ENCODE results near the gene PER3.

DNA sequence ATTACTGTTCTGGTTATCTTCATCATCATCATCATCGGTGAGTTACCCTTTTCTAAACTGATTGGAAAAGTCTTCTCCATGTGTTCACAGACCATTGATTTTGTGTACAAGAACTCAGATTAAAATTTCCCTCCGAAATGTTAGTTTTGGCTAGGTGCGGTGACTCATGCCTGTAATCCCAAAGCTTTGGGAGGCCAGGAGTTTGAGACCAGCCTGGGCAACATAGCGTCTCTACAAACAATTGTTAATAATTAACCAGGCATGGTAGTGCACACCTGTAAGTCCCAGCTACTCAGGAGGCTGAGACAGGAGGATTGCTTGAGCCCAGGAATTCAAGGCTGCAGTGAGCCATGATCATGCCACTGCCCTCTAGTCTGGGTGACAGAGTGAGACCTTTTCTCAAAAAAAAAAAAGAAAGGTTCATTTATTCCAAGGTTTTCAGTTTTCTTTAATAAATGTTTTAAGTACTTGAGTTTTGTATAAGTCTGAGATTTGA, 5.9 kb upstream of the PER3 start:
- TF ChIP-seq, protein P1, sequence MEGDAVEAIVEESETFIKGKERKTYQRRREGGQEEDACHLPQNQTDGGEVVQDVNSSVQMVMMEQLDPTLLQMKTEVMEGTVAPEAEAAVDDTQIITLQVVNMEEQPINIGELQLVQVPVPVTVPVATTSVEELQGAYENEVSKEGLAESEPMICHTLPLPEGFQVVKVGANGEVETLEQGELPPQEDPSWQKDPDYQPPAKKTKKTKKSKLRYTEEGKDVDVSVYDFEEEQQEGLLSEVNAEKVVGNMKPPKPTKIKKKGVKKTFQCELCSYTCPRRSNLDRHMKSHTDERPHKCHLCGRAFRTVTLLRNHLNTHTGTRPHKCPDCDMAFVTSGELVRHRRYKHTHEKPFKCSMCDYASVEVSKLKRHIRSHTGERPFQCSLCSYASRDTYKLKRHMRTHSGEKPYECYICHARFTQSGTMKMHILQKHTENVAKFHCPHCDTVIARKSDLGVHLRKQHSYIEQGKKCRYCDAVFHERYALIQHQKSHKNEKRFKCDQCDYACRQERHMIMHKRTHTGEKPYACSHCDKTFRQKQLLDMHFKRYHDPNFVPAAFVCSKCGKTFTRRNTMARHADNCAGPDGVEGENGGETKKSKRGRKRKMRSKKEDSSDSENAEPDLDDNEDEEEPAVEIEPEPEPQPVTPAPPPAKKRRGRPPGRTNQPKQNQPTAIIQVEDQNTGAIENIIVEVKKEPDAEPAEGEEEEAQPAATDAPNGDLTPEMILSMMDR (IDR thresholded peaks at IDR 0.05): no peak
- TF ChIP-seq POLR2A (IDR thresholded peaks at IDR 0.05): no peak

Data from right lobe of liver (tissue), 4 donors.